ENCODE measurements around the gene PARD3B. TPM values are rescaled to one million over a fixed set of nuclear protein-coding genes. Genes with fewer than 3 reads are reported as not detected.

The PARD3B gene
- total RNA-seq, 2 donors from 2014 or later = 15.0 to 17.8 TPM

GRCh38 chr2:205190528-205190927 lies 645.3 kb downstream of the PARD3B start:
- ATAC-seq (no peak), DNase-seq (no peak)
- Histone ChIP-seq H3K36me3 (replicated peaks in 1 of 2; ENCODE audit: insufficient read depth in 1 of 2, low read depth in 2 of 2) (no peaks in the 10 kb centered on the region), H3K27ac (no peak overlapping the region), H3K4me1 (no peaks in the 10 kb centered on the region), H3K4me3 (no peak overlapping the region), H3K9me3 (no peaks in the 10 kb centered on the region), H3K27me3 (no peaks in the 10 kb centered on the region)
- TF ChIP-seq CTCF (IDR thresholded peaks at IDR 0.05) = no peak
- TF ChIP-seq POLR2A (IDR thresholded peaks at IDR 0.05) = no peak
- intact Hi-C loops (cut with DNase I) = no loop called here
- WGBS, 2 donors = 66 to 70% methylated on average over 2 of the region's 2 CpGs

- H3K36me3 ChIP-seq (replicated peaks in 1 of 2; ENCODE audit: insufficient read depth in 1 of 2, low read depth in 2 of 2) = no peaks in the 10 kb centered on the region
- 76 to 93% methylated on average over 5 of the region's 5 CpGs for WGBS, 2 donors
- intact Hi-C loops (cut with DNase I) = no loop called here
- no peak overlapping the region for H3K27ac ChIP-seq
- ATAC-seq (no peak), DNase-seq (no peak)
- H3K4me3 ChIP-seq = no peak overlapping the region
- no peaks in the 10 kb centered on the region for H3K27me3 ChIP-seq
- H3K9me3 ChIP-seq = no peaks in the 10 kb centered on the region
- no peaks in the 10 kb centered on the region for H3K4me1 ChIP-seq
- TF ChIP-seq CTCF (IDR thresholded peaks at IDR 0.05) (no peak), POLR2A (IDR thresholded peaks at IDR 0.05) (no peak)
These were observed 648.0 kb downstream of the PARD3B start for GRCh38 chr2:205193125-205193835.

GRCh38 chr2:205193836-205194228 lies 648.6 kb downstream of the PARD3B start:
- WGBS, 2 donors = 72 to 78% methylated on average over 3 to 4 of the region's 4 CpGs
- Histone ChIP-seq H3K4me1 (no peaks in the 10 kb centered on the region), H3K27ac (no peak overlapping the region), H3K4me3 (no peak overlapping the region), H3K36me3 (replicated peaks in 1 of 2; ENCODE audit: insufficient read depth in 1 of 2, low read depth in 2 of 2) (no peaks in the 10 kb centered on the region), H3K9me3 (no peaks in the 10 kb centered on the region), H3K27me3 (no peaks in the 10 kb centered on the region)
- intact Hi-C loops (cut with DNase I) = no loop called here
- TF ChIP-seq POLR2A (IDR thresholded peaks at IDR 0.05) (no peak), CTCF (IDR thresholded peaks at IDR 0.05) (no peak)
- ATAC-seq (no peak), DNase-seq (no peak)

GRCh38 chr2:205197468-205198139 lies 652.3 kb downstream of the PARD3B start:
- TF ChIP-seq CTCF (IDR thresholded peaks at IDR 0.05) = no peak
- TF ChIP-seq POLR2A (IDR thresholded peaks at IDR 0.05) = no peak
- ATAC-seq (no peak), DNase-seq (no peak)
- intact Hi-C loops (cut with DNase I) = no loop called here
- H3K4me3 ChIP-seq = no peak overlapping the region
- no peaks in the 10 kb centered on the region for H3K36me3 ChIP-seq (replicated peaks in 1 of 2; ENCODE audit: insufficient read depth in 1 of 2, low read depth in 2 of 2)
- no peaks in the 10 kb centered on the region for H3K4me1 ChIP-seq
- H3K9me3 ChIP-seq = no peaks in the 10 kb centered on the region
- no peak overlapping the region for H3K27ac ChIP-seq
- no peaks in the 10 kb centered on the region for H3K27me3 ChIP-seq

- Histone ChIP-seq H3K4me1 (no peaks in the 10 kb centered on the region), H3K9me3 (no peaks in the 10 kb centered on the region), H3K36me3 (replicated peaks in 1 of 2; ENCODE audit: insufficient read depth in 1 of 2, low read depth in 2 of 2) (no peaks in the 10 kb centered on the region), H3K27me3 (no peaks in the 10 kb centered on the region), H3K4me3 (no peak overlapping the region), H3K27ac (no peak overlapping the region)
- TF ChIP-seq CTCF (IDR thresholded peaks at IDR 0.05) = no peak
- no peak for TF ChIP-seq POLR2A (IDR thresholded peaks at IDR 0.05)
- WGBS, 2 donors = 70 to 76% methylated on average over 3 of the region's 3 CpGs
- DNase-seq = peak in 3 of 4 donors; percentile 8 to 15 (median 10)
- no peak for ATAC-seq
- intact Hi-C loops (cut with DNase I) = no loop called here
These were observed 652.9 kb downstream of the PARD3B start for GRCh38 chr2:205198140-205198525.
